NCI-H2196 treated with DMSO at 0.1 percent for 48 hours (cell line): ENCODE measurements around the gene LRRN4.

ENCODE experiments used
- DNase-seq: peaks from one replicate; lab custom pipeline; 2025; ENCODE audit not compliant: unreplicated experiment; lab: John Stamatoyannopoulos, UW

The LRRN4 gene

DNA sequence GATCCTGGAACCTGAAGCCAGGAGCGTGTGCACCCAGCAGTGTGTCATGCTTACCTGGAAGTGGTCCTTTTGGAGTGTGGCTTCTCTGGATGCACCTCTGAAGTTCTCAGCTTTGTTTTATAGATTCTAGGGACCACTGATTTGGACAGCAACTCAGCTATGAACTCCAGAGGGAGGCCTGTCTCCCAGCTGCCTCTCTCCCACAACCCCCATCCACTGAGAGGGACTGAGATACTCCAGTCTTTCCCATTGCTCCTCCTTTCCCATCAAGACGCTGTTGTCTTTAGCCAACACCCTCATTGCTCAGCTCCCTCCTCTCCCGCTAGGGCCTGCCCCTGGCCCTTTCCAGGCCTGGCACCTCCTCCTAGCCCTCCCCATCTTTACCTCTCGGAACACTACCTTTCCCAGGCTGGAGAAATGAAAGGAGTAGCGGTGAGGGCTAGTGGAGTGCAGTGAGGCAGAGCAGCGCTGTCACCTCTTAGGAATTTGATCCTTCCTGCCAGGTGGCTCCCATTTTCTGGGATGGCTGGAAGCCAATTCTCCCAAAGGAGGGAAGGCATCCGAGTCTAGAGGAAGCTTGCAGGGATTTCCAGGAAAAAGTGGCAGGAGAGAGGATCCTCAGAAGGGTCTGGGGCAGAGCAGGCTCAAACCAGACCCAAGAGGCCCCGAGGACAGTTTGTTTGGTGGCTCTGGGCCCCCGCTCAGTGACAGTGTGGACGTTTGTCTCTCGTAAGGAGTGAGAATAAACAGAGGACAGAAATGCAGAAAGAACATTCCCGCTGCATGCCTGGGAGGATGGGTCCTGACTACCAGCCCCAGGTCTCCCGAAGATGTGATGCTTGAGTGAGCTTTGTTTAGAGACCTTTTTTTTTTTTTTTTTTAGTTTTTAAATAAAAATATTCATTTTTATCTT is at the start of gene LRRN4:
TSS of gene LRRN4 (minus strand) at position 285 of the 913 bp plus-strand sequence. CDS start 1,261 bp downstream, outside the sequence.
- DNase-seq: peak; percentile 51

DNA sequence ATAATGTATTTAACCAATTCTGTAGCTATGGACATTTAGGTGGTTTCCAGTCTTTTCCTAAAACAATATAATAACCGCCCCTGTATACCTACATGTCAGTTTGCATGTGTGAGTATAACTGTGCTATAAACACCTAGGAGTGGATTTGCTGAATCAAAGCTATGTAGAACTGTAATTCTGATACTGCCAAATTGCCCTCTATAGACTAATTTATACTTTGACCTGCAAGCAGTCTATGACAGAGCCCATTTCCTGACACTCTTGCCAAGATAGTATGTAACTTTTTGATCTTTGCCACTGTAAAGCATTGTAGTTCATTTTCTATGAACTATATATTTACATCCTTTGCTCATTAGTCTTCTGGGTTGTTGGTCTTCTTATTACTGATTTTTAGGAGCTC is 49.4 kb upstream of the LRRN4 start:
- DNase-seq: no peak

DNA sequence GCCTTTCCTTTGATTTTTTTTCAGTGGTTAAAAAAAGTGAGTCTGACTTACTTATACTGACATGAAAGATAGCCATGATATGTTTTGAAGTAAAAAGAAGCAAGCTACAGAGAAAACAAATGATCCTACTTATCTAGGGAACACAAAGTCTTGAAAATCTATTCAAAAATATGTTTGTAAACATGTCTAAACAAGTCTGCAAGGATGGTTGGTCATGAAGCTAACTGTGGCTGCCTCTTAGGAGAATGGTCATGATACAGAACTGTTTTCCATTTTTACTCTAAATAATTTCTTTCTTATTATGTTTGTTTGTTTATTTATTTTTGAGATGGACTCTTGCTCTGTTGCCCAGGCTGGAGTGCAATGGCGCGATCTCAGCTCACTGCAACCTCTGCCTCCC is 47.5 kb upstream of the LRRN4 start:
- no peak for DNase-seq

DNA sequence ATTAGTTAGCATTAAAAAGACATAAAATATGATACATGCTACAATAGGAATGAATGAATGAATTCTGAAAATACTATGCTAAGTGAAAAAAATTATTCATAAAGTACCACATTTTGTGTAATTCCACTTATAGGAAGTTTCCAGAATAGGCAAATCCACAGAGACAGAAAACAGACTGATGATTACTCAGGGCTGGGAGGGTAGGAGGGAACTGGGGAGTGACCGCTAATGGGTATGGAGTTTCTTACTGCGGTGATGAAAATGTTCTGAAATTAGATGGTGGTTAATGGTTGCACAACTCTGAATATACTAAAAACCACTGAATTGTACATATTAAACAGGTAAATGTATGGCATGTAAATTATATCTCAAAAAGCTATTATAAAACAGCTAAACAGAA is 46.4 kb upstream of the LRRN4 start:
- DNase-seq: no peak

DNA sequence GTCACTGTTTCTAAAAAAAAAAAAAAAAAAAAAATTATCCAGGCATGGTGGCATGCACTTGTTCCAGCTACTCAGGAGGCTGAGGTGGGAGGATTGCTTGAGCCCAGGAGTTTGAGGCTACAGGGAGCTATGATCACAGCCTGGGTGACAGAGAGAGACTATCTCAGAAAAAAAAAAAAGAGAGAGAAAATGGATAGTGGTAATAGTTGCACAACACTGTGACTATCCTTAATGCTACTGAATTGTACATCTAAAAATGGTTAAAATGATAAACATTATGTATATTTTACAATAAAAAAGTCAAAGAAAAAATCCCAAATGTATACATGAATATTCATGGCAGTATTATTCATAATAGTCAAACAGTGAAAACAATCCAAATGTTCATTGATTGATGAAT is 46.0 kb upstream of the LRRN4 start:
- DNase-seq: no peak

DNA sequence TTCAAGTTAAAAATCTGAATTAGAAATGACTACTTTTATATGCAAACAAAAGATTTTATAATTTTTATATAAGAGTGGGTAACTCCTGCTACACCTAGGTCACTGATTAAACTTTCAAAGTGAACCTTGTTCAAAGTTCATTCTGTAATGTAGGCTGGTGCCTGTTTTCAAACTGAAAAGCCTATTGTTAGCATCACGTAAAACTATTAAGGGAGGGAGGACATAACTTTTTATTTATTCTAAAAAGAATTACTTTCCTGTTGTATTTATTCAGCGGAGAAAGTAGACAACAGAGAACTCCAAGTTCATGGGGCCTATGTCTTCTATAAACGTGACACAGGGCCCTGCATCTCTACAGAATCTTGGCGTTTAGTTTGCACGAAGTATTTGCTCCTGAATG is 41.5 kb upstream of the LRRN4 start:
- no peak for DNase-seq

DNA sequence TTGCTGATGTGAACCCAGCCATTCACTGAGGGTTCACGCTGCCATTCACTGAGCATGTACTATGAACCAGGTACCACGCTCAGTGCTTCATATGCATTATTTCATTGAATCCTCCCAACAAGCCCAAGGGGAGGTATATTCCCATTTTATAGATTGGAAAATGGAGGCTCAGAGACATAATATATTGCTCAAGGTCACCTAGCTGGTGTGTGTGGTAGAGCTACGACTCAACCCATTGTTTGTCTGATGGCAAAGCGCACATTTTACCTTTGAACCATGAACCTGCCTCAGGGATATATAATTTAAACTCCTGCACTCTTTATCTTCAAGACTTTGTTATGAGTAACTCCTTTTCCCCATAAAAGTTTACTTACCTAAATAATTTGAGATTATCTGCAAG is 40.7 kb upstream of the LRRN4 start:
- no peak for DNase-seq

DNA sequence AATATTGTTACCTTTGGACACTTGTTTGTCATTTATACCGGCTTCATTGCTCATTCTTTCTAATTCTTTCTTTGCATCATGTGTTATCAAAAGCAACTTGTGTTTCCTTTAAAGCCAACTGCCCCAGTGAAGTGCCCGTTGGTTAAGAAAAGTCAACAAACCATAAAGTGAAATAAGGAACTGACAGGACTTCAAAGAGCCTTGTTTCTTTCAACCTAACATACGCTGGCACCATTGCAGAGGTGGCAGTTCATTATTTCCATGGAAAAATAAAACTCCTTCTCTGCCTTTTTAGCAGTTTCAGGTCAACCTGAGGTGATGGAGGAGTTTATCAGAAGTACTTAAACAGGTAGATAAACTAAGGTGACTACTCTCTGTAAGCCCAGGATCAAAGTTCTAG is 40.2 kb upstream of the LRRN4 start:
- DNase-seq: peak; percentile 5

DNA sequence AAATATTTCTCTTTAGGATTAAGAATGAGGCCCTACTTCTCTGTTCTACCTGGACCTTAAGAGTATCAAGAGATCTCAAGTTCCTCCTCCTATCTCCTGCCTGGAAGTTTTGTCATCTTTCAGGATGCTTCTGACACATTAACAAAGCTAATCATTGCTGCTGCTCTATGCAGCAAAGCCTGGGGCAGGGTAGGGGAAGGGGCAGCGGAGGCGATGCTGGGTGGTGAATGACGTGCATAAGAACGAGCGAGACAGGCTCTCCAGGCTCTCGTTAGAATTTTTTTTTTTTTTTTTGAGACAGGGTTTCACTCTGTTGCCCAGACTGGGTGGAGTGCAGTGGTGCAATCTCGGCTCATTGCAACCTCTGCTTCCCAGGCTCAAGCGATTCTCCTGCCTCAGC is 37.8 kb upstream of the LRRN4 start:
- no peak for DNase-seq

DNA sequence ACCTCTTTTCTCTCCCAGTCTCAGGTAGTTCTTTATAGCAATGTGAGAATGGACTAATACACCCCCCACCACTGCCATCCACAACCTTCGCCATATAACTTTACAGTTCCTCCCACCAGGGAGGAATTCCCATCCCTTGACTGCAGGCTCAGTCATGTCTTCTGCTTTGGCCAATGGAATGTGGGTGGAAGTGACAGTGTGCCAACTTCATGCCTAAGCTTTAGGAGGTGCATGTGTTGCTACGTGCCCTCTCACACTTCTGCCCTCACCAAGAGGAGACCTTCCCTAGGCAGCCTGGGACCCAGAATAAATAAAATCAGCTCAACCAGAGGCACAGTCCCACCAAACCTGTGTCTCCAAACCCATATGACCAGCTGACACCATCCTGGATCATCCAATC is 33.0 kb upstream of the LRRN4 start:
- no peak for DNase-seq

DNA sequence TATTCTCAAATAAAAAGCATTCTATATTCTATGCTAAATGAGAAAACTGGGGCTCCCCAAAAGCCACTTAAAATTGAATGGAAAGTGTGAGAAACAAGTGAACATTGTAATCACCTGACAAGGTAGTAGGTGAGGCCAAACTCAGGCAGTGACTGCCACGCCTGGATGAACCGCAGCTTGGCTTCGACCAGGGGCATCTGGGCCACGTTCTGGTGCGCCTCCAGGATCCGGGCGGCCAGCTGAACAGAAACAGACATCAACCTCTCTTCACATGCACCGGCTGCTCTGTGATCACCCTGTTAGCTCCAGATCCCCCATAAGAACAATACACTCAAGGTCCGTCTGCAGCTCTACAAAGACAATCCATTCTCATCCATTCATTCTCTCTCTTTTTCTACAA is 30.1 kb upstream of the LRRN4 start:
- DNase-seq: no peak

DNA sequence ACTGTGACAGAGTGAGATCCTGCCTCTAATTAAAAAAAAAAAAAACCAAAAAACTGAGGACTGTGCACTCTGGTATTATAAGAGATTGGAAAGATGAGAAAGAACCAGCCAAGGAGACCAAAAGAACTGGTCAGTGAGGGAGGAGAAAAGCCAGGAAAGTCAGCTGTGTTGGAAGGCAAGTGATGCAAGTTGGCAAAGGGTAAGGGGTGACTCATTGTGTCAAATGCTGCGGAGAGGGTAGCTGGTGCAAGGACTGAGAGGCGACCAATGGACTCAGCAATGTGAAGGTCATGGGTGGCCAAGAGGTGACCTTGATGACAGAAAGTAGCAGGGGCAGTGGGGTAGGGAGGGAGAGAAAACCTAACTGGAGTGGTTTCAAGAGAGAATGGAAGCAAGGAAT is 27.4 kb upstream of the LRRN4 start:
- DNase-seq: no peak

DNA sequence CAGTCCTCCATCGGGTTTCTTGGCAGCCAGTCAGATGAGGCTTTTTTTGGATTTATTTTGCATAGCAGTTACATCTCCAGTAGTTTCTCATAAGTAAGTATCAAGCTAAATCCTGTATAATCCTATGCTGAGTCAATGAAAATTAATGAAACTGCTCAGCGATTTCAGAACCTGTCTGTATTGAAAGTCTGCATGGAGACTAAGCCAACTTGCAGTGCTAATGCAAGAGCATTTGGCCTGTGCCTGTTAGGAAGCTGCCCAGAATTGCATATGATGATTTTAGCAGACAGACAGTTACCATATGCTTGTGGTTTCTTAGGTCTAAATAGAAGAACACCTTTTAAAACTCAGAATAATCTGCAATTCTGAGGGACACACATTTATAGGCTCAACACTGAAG is 25.2 kb upstream of the LRRN4 start:
- no peak for DNase-seq

DNA sequence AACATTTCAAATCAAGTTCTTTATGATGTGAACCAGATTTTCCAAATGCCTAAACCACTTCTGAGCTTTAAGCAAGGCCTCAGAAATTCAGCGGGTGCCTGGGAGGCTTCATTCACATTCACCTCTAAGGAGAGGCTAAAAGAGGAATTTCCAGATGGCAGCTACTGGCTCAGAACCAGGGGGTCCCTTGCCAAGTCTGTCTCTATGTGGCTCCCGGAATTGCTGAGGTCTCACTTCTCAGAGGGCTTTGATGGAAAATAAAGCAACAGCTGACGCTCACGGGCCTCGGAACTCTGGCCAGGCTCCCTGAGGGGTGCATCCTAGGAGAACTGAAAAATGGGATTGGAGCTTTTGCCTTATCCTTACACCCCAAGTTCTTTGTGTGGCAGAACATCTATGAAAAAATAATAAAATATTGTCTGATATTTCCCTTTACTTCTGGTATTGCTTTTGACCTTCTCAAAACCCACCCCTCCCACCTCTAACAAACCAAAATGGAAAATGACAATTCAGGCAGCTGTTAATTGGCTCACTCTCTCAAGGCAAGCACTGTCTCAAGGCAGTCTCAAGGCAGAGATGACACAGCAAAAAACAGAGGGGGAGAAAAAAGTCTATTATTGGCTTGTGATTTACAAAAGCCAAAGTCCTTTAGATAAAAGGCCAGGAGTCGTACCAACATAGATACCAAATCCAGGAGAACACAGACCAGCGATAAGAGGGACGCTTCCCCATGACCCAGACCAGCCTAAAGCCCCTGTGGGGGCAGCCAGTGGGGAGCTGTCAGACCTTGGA is 21.8 kb upstream of the LRRN4 start:
- DNase-seq: no peak

DNA sequence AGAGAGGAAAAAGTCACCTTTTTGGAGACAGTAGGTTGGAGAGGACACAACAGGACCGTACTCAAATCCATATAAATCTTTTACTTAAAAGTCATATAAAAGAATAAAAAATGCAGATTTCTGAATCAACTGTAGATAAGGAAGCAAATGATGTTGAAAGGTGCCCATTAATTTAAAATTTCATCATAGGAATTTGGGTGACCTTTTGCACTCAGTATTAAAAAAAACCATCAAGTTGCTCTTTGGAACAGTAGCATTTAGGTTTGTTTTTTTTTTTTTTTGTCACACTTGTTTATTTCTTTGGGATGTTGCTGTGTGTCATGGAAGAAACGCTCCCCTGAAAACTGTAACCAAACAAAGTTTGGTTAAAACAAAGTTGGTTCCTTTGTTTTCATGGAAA is 20.9 kb upstream of the LRRN4 start:
- no peak for DNase-seq

DNA sequence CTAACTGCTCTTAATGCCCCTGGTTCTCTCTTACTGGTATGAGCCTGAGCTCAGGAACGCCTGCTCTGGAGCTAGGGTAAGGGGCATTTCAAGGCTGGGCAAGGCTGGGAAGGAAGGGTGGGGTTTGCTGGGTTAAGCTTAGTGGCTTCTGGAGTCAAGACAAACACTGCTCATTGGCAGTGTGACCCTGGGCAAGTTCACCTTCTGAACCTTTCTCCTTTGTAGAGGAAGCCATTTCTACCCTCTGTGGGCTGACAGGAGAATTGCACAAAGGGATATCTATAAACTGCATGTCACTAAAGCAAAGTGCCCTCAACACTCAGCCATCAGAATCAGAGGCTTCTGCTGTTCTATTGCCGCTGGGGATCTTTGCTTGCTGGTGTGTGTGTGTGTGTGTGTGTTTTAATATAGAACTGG is 20.3 kb upstream of the LRRN4 start:
- peak; percentile 29 for DNase-seq

DNA sequence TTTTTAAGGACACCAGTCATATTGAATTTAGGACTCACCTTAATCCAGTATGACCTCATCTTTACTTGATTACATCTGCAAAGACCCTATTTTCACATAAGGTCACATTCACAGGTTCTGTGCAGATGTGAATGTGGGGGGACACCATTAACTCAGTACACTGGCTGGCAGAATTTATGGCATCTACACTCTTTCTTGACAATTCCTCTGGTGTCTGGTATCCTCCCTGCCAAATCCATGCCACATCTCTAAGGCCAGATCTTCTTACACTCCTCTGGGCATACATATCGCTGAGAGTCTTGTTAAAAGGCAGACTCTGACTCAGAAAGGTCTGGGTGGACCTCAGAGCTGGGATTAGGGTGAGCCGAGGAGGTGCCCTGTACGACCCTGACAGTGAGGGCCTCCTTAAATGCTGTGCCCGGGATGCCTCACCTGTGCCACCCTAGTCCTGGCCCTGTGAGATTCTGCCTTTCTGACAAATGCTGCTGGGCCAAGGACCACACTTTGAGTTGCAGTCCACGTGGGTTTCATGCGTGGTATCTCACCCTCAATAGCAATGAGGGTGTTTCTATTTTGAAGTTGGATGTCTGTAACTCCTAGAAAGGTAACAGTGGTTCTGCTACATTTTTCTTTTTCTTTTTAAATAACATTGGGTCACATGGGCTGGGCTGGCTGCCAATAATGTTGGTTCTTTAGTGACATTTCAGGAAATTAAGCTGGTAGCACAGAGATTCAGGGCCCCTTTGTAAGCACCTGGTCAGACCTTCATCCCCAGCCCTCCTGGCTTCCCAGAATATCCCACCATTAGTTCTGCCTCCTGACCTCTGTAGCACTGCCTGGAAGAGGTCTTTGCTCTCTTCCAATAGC is 17.2 kb upstream of the LRRN4 start:
- no peak for DNase-seq

DNA sequence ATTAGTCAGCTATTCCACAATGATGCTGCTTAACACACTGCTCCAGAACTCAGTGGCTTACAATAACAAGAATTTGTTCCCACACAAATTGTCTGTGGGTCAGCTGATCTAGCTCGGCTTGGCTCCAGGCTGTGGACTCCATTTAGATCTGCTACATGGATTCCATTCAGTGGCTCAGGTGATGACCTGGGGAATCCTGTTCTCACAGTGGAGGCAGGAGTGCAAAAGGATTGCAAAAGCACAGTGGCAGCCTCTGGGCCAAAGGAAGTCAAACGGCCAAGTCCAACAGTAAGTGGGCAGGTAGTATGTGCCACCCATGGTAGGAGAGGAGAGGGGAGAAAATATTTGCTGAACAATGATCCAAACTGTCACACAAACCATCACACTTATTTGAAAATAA is 15.8 kb upstream of the LRRN4 start:
- DNase-seq: no peak

DNA sequence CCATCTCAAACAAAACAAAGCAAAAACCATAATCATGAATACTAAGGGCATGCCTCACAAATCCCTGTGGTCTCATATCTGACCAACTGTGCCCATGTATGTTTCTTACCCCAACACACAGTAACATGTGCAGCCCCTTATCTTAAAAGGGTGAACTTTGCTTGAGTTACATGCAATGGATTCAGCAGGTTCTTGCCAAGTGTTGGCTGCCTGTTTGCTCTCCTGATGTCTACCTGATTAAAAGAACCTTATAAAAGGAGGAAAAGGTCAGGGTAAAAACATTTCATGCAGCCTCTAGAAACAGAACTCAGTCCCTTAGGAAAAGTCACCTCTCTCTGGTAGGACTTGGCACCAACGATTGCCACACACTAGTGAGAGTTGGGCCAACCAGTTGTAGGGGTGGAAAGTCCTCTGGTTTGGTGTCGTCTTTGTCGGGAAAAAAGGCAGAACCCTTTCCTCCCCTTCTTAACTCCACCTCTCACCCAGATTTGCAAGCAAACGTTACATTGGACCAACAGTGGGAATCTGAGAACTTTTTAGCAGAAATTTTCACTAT is 14.0 kb upstream of the LRRN4 start:
- no peak for DNase-seq

DNA sequence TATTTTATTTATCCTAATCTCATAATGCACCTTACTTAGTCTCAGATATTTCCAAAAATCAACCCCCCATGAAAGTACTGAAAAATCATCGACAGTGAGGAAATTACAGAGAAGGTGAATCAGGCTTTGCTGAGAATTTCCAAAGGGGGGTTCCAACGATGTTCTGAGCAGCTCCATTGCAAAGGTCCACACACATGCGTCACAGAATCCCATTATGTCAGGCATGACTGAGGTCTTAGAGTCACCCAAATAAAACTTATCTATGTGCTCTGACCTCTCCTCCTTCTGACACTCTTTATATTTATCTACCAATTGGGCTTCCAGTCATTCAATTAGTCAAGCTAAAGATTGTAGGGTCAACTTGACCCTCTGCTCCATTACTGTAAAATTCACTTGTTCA is 12.7 kb upstream of the LRRN4 start:
- DNase-seq: no peak

DNA sequence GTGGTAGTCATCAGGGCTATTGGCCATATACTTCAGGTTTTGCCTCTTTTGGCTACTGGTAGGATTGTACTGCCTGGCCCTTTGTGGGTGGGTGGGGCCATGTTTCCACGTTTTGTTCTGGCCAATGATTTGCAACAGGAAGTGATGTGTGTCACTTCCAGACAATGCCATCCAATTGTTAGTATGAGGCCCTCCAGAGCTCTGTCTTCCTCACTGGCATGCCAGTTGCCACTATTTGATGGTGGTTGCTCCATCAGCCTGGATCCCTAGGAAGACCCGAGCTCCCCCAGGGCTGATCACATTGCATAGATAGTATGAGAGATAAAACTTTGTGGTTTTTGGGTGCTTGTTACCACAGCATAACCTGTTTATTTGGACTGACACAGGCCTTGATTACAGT is 7.7 kb upstream of the LRRN4 start:
- no peak for DNase-seq
